NCI-H526 (cell line): ENCODE data around the gene ODR4.
"Not testable (repeated sequence)": the region's sequence is repeated elsewhere in the genome, so short reads cannot be mapped to it uniquely, and the experiment has no call there.

Source experiments
- DNase-seq, 2 experiments: peaks; one replicate each; lab custom pipeline; 2025; lab: John Stamatoyannopoulos, UW

ODR4 gene

DNA sequence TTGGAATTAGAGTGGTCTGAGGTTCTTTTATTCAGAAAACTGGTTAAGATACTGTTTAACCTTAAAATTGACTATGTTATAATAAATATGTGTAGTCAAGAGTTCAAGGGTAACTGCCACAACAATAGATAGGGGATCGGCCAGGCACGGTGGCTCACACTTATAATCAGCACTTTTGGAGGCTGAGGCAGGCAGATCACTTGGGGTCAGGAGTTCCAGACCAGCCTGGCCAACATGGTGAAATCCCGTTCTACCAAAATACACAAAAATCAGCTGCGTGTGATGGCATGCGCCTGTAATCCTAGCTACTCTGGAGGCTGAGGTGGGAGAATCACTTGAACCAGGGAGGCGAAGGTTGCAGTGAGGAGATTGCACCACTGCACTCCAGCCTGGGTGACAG is 45.8 kb downstream of the ODR4 start:
- DNase-seq = no peak

- DNase-seq = no peak
Measured at GRCh38 chr1:186424539-186424938, 48.9 kb downstream of the ODR4 start.

DNA sequence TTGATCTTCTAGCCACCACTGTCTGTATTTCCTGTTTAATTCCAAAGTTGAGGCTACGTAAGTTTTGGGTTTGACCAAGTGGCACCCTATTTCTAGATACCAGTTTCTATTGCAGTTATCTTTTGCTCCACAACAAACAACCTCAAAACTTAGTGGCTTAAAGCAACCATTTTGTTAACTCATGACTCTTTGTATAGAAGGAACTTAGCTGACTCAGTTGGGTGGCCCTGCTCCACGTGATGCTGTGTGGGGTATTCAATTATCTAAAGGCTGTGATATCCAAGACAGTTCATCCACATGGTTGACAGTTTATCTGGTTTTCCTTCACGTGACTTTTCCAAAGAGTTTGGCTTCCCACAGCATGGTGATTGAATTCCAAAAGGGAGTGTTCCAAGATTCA is 50.5 kb downstream of the ODR4 start:
- no peak for DNase-seq

DNA sequence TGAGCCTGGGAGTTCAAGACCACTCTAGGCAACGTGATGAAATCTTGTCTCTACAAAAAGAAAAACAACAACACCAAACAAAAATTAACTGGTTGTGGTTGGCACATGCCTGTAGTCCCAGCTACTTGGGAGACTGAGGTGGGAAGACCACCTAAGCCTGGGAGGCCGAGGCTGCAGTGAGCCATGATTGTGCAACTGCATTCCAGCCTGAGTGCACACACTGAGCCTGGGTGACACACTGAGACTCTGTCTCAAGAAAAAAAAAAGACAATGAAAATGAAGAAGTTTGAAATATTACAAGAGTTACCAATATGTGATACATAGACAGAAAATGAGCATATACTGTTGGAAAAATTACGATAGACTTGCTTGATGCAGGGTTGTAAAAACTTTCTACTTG is 53.4 kb downstream of the ODR4 start:
- no peak for DNase-seq

DNA sequence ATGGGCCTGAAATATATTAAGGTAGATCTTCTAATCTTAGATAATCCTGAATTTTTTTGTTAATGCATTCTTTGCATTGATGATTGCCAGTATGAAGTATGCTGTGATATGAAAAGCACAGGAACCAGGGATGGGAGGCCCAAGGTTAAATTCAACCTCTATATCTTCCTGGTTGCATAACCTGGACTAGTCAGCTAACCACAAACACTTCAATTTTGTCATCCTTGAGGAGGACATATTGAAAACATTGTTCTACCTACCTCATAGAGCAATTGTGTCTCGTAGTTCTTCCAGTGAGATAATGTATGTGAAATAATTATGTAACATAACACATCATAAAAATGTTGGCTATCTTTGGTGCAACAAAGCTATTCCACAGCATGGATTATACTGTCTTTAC is 59.7 kb downstream of the ODR4 start:
- DNase-seq = no peak

DNA sequence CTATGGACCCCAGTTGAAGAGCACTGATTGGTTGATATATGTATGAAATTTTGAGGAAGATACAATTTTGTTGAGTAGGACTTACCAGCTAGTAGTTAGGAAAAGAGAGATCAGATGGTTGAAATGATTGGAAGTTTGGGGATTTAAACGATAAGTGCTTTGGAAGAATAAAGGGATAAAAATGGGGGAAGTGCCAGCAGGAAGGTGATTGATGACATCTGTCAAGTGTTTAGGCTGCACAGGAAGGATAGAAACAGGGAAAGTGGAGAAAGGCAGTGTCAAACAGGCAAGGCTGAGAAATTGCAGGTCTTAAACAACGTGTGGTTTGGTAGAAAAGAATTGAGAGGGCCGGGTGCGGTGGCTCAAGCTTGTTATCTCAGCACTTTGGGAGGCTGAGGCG is 62.9 kb downstream of the ODR4 start:
- no peak for DNase-seq

DNA sequence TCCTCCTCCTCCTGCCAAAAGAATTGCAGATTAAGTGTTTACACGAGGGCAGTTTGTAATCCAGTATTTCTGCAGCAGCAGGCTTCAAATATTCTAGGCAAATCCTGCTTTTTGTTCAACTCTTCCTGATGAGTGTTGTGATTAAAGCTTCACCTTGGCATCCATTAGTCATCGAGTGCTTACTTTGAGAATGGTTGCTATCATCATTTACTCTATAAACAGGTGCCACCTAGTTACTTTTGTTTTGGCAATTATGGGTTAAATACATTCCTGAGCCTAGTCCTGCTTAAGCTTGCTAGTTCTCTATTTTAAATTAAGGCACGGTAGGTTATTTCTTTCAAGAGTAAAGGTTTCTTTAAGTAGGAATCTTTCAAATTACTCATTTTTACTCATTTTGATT is 64.9 kb downstream of the ODR4 start:
- DNase-seq = no peak

GRCh38 chr1:186442651-186443375 is 67.2 kb downstream of the ODR4 start:
- DNase-seq = no peak

GRCh38 chr1:186443638-186444037 is 68.0 kb downstream of the ODR4 start:
- DNase-seq = no peak

- no peak for DNase-seq
Measured at GRCh38 chr1:186446152-186446551, 70.5 kb downstream of the ODR4 start.

DNA sequence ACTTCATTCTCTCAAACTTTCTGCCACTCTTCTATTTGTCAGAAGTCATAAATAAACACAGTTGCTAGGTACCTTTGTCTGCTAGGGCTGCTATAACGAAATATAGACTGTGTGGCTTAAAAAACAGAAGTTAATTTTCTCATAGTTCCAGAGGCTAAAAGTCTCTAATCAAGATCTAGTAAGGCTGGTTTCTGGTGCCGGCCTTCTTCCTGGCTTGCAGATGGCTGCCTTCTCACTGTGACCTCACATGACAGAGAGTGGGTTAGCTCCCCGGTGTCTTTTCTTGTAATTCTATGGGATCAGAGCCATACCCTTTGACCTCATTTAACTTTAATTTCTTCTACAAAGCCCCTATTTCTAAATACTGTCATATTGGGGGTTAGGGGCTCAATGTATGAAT is 79.3 kb downstream of the ODR4 start:
- no peak for DNase-seq

- no peak for DNase-seq
Measured at GRCh38 chr1:186456729-186457255, 81.2 kb downstream of the ODR4 start.

- DNase-seq = not testable (repeated sequence)
Measured at GRCh38 chr1:186459161-186459560, 83.5 kb downstream of the ODR4 start.

DNA sequence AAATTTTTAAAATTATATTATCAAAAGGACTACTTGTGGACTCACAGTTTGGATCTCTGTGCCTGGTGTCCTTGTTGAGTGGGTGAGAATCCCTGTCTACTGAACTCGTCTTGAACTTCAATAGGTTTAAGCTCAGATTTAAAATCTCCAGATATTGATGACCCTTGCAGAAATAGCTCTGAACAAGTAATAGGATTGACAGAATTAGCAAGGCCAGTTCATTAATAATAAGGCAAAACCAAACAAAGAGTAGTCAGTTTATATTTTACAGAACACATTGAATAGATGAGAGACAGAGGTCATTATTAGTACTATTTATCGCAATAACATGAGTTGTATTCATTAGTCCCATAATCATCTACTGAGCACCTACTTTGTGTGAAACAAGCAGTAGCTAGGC is 85.4 kb downstream of the ODR4 start, which contains the start of gene PDC:
Gene PDC, minus strand, starts transcription at position 101 of the 400 bp plus-strand sequence. CDS start 11,655 bp downstream, outside the sequence.
- no peak for DNase-seq

DNA sequence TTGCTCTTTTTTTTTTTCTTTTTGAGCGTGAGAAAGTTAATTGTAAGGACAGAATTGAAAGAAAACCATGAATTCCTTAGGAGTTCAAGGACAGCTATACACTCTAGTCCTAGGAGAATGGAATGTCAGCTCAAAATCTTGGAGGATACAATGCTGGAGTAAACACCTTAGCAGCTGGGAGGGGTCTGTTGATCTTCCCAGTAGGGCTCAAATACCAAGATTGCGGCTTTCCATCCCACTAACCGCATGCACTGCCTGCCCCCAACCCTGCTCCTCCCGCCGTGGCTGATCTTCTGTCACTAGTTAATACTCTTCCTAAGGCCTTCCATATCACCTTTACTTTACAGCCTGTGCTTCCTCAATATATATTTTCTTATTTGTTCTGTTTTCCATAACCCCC is 87.9 kb downstream of the ODR4 start:
- no peak for DNase-seq

- DNase-seq = no peak
Measured at GRCh38 chr1:186463926-186464325, 88.3 kb downstream of the ODR4 start.

DNA sequence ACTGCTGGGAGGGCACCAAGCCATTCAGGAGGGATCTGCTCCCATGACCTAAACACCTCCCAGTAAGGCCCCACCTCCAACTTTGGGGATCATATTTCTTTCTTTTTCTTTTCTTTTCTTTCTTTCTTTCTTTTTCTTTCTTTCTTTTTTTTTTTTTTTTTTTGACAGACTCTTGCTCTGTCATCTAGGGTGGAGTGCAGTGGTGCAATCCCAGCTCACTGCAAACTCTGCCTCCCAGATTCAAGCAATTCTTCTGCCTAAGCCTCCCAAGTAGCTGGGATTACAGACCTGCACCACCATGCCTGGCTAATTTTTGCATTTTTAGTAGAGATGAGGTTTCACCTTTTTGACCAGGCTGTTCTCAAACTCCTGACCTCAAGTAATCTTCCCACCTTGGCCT is 89.9 kb downstream of the ODR4 start:
- not testable (repeated sequence) for DNase-seq

DNA sequence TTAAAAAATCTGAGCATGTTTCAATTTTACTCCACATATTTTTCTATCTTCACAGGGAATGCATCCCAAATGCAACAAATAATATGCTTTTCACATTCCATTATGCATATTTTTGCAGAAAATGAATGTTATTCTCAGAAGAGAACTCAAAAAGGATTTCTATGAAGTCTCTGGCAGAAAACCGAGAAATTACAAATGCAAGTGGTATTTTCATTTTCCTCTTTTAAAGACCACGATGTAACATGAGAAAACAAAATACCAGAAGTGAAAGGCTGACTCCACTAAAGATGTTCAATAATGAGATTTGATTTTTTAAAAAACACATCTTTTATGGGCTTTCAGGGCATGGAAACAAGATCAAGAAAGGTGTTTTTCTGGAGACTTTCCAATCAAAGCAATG is 90.3 kb downstream of the ODR4 start:
- no peak for DNase-seq
